Panc1 (cell line): Measurements from ENCODE around the gene ZBTB4.

ENCODE experiments used
- POLR2AphosphoS5 ChIP-seq: IDR thresholded peaks from 2 replicates; pipeline ENCODE4 v1.6.1; 2012; ENCODE audit warnings: mild to moderate bottlenecking, low read depth, low read length, moderate library complexity
- TCF7L2 ChIP-seq: IDR thresholded peaks from 2 replicates; pipeline ENCODE4 v1.6.1; 2011; ENCODE audit warnings: mild to moderate bottlenecking, low read depth, low read length, inconsistent platforms
- TF ChIP-seq, protein P1 (sequence below): fragments of 450-650 bp; IDR thresholded peaks from 2 replicates; pipeline ENCODE4 v1.5.1; 2017; ENCODE audit warnings: mild to moderate bottlenecking
- TF ChIP-seq, protein P2 (sequence below), 2 experiments: IDR thresholded peaks; 2 replicates each; pipeline ENCODE4 v1.6.1; 2011 to 2012; ENCODE audit warnings: low read depth in 2 of 2, control low read depth in 1 of 2, low read length in 1 of 2, mild to moderate bottlenecking in 1 of 2, moderate library complexity in 1 of 2; ENCODE audit not compliant: insufficient read depth in 1 of 2

DNA sequence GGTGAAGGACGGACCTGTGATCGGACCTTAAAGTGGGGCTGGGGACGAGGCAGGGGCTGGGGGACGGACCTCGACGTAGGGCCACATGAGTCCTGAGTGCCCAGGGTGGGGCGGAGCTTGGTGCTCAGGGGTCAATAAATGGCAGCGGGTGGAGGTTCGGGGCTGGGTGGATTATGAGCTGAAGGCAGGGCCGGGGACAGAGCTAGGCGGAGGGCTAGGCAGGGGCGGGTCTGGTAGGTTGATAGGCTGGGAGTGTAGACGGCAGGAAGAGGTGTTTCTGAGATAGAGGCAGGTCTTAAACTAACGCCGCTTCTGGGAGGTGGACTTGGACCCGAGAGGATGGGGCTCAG, 33.8 kb downstream of the ZBTB4 start:
- TF ChIP-seq, protein P1, sequence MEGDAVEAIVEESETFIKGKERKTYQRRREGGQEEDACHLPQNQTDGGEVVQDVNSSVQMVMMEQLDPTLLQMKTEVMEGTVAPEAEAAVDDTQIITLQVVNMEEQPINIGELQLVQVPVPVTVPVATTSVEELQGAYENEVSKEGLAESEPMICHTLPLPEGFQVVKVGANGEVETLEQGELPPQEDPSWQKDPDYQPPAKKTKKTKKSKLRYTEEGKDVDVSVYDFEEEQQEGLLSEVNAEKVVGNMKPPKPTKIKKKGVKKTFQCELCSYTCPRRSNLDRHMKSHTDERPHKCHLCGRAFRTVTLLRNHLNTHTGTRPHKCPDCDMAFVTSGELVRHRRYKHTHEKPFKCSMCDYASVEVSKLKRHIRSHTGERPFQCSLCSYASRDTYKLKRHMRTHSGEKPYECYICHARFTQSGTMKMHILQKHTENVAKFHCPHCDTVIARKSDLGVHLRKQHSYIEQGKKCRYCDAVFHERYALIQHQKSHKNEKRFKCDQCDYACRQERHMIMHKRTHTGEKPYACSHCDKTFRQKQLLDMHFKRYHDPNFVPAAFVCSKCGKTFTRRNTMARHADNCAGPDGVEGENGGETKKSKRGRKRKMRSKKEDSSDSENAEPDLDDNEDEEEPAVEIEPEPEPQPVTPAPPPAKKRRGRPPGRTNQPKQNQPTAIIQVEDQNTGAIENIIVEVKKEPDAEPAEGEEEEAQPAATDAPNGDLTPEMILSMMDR = no peak
- TF ChIP-seq TCF7L2 = no peak
- TF ChIP-seq POLR2AphosphoS5 = no peak
- TF ChIP-seq, protein P2, sequence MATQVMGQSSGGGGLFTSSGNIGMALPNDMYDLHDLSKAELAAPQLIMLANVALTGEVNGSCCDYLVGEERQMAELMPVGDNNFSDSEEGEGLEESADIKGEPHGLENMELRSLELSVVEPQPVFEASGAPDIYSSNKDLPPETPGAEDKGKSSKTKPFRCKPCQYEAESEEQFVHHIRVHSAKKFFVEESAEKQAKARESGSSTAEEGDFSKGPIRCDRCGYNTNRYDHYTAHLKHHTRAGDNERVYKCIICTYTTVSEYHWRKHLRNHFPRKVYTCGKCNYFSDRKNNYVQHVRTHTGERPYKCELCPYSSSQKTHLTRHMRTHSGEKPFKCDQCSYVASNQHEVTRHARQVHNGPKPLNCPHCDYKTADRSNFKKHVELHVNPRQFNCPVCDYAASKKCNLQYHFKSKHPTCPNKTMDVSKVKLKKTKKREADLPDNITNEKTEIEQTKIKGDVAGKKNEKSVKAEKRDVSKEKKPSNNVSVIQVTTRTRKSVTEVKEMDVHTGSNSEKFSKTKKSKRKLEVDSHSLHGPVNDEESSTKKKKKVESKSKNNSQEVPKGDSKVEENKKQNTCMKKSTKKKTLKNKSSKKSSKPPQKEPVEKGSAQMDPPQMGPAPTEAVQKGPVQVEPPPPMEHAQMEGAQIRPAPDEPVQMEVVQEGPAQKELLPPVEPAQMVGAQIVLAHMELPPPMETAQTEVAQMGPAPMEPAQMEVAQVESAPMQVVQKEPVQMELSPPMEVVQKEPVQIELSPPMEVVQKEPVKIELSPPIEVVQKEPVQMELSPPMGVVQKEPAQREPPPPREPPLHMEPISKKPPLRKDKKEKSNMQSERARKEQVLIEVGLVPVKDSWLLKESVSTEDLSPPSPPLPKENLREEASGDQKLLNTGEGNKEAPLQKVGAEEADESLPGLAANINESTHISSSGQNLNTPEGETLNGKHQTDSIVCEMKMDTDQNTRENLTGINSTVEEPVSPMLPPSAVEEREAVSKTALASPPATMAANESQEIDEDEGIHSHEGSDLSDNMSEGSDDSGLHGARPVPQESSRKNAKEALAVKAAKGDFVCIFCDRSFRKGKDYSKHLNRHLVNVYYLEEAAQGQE (IDR thresholded peaks at IDR 0.05; ENCODE audit: insufficient read depth in 1 of 2, low read depth in 2 of 2, low read length in 1 of 2) = no peak
